Activated CD4-positive, alpha-beta T cell treated with anti-CD3 and anti-CD28 coated beads for 4 hours (primary cell): ENCODE measurements around the gene ANKS1B.

Source experiments
- DNase-seq, 2 donors: peaks; one replicate each; pipeline ENCODE4 v3.0.0-alpha.2; 2020

ANKS1B gene

GRCh38 chr12:99435095-99435791 is 549.5 kb downstream of the ANKS1B start:
- DNase-seq, result no peak

GRCh38 chr12:99433155-99433554 is 551.6 kb downstream of the ANKS1B start:
- no peak for DNase-seq

- DNase-seq, result no peak
These were observed 553.5 kb downstream of the ANKS1B start for GRCh38 chr12:99431203-99431602.

- no peak for DNase-seq
These were observed 557.6 kb downstream of the ANKS1B start for GRCh38 chr12:99427104-99427503.

GRCh38 chr12:99418379-99418778 is 566.4 kb downstream of the ANKS1B start:
- DNase-seq, result no peak

- no peak for DNase-seq
These were observed 571.0 kb downstream of the ANKS1B start for GRCh38 chr12:99413751-99414150.

GRCh38 chr12:99393763-99394162 is 591.0 kb downstream of the ANKS1B start:
- no peak for DNase-seq

- no peak for DNase-seq
These were observed 592.5 kb downstream of the ANKS1B start for GRCh38 chr12:99392091-99392850.

- no peak for DNase-seq
These were observed 594.0 kb downstream of the ANKS1B start for GRCh38 chr12:99390707-99391106.

- DNase-seq, result no peak
These were observed 595.0 kb downstream of the ANKS1B start for GRCh38 chr12:99389751-99390150.

- DNase-seq, result no peak
These were observed 596.0 kb downstream of the ANKS1B start for GRCh38 chr12:99388671-99389195.

GRCh38 chr12:99387661-99388060 is 597.1 kb downstream of the ANKS1B start:
- DNase-seq, result no peak

GRCh38 chr12:99386907-99387306 is 597.8 kb downstream of the ANKS1B start:
- DNase-seq, result no peak

- DNase-seq, result no peak
These were observed 601.5 kb downstream of the ANKS1B start for GRCh38 chr12:99383258-99383657.

- no peak for DNase-seq
These were observed 602.7 kb downstream of the ANKS1B start for GRCh38 chr12:99381992-99382391.

- DNase-seq, result no peak
These were observed 604.0 kb downstream of the ANKS1B start for GRCh38 chr12:99380701-99381100.

- DNase-seq, result no peak
These were observed 610.7 kb downstream of the ANKS1B start for GRCh38 chr12:99374023-99374422.

GRCh38 chr12:99372257-99372920 is 612.3 kb downstream of the ANKS1B start:
- no peak for DNase-seq

- no peak for DNase-seq
These were observed 614.2 kb downstream of the ANKS1B start for GRCh38 chr12:99370421-99371138.

GRCh38 chr12:99367181-99367580 is 617.6 kb downstream of the ANKS1B start:
- no peak for DNase-seq

- DNase-seq, result no peak
These were observed 632.5 kb downstream of the ANKS1B start for GRCh38 chr12:99352269-99352668.

- DNase-seq, result no peak
These were observed 640.8 kb downstream of the ANKS1B start for GRCh38 chr12:99343960-99344359.

- no peak for DNase-seq
These were observed 645.1 kb downstream of the ANKS1B start for GRCh38 chr12:99339663-99340062.
